Stimulated activated naive CD4-positive, alpha-beta T cell (primary cell): ENCODE results near the gene MACF1.
"Not testable (repeated sequence)": the region's sequence is repeated elsewhere in the genome, so short reads cannot be mapped to it uniquely, and the experiment has no call there.

Source experiments
- DNase-seq, 6 experiments: peaks; one replicate each; lab custom pipeline; 2025; lab: John Stamatoyannopoulos, UW

Gene MACF1

GRCh38 chr1:39466413-39467107, 262.1 kb downstream of the MACF1 start:
- no peak for DNase-seq

GRCh38 chr1:39467108-39467720, 262.7 kb downstream of the MACF1 start:
- not testable (repeated sequence) for DNase-seq

- no peak for DNase-seq
Observed at GRCh38 chr1:39469150-39469549, 264.7 kb downstream of the MACF1 start.

GRCh38 chr1:39470040-39470439, 265.5 kb downstream of the MACF1 start:
- no peak for DNase-seq

- no peak for DNase-seq
Observed at GRCh38 chr1:39472826-39473225, 268.3 kb downstream of the MACF1 start.

- no peak for DNase-seq
Observed at GRCh38 chr1:39473324-39473723, 268.8 kb downstream of the MACF1 start.

- no peak for DNase-seq
Observed at GRCh38 chr1:39474810-39475209, 270.3 kb downstream of the MACF1 start.

GRCh38 chr1:39475551-39475950, 271.1 kb downstream of the MACF1 start:
- not testable (repeated sequence) for DNase-seq

- DNase-seq: no peak
Observed at GRCh38 chr1:39478126-39478915, 273.8 kb downstream of the MACF1 start.

GRCh38 chr1:39481289-39481688, 276.8 kb downstream of the MACF1 start:
- no peak for DNase-seq

GRCh38 chr1:39483276-39483675, 278.8 kb downstream of the MACF1 start:
- DNase-seq: no peak

GRCh38 chr1:39484564-39484963, 280.1 kb downstream of the MACF1 start:
- no peak for DNase-seq

- DNase-seq: no peak
Observed at GRCh38 chr1:39485046-39485803, 280.7 kb downstream of the MACF1 start.

GRCh38 chr1:39488012-39488545, 283.6 kb downstream of the MACF1 start:
- DNase-seq: no peak

- DNase-seq: no peak
Observed at GRCh38 chr1:39488793-39489566, 284.5 kb downstream of the MACF1 start.

- no peak for DNase-seq
Observed at GRCh38 chr1:39489567-39490239, 285.2 kb downstream of the MACF1 start.

- DNase-seq: peak in 4 of 6 experiments; percentile 29 to 45 (median 40)
Observed at GRCh38 chr1:39490596-39491145, 286.2 kb downstream of the MACF1 start.

- DNase-seq: peak; percentile 37 to 71 (median 70)
Observed at GRCh38 chr1:39491146-39491921, 286.8 kb downstream of the MACF1 start, which contains the start of gene BMP8A. TSS of gene BMP8A (plus strand) at chr1:39491636. CDS start at chr1:39491992, 356 bp downstream.
